DND-41 (cell line): ENCODE data around the gene PRKAG2.

ENCODE experiments used
- ATAC-seq: fragments of 200-7000 bp; cut with Tn5 transposase; 3 replicates; pipeline ENCODE4 v1.9.1; 2021; ENCODE audit warnings: low read depth; ENCODE audit not compliant: insufficient read depth
- DNase-seq: peaks from one replicate; pipeline ENCODE4 v3.0.0-alpha.2; 2020
- H2AFZ ChIP-seq: 2 replicates; pipeline ENCODE4 v1.6.0; 2012; ENCODE audit warnings: low read depth, low read length
- H3K27ac ChIP-seq: 2 replicates; pipeline ENCODE4 v1.5.1; 2012; ENCODE audit warnings: low read length, inconsistent platforms
- H3K27me3 ChIP-seq: fragments of 200-600 bp; sonication (generic); 2 replicates; pipeline ENCODE4 v1.6.0; 2012; ENCODE audit warnings: low read length, mild to moderate bottlenecking, inconsistent platforms; ENCODE audit not compliant: insufficient read depth, poor library complexity
- H3K36me3 ChIP-seq: 2 replicates; pipeline ENCODE4 v1.5.1; 2012; ENCODE audit warnings: low read length, inconsistent platforms; ENCODE audit not compliant: insufficient read depth
- H3K4me1 ChIP-seq: 2 replicates; pipeline ENCODE4 v1.5.1; 2012; ENCODE audit warnings: mild to moderate bottlenecking, low read length; ENCODE audit not compliant: insufficient read depth
- H3K4me2 ChIP-seq: 2 replicates; pipeline ENCODE4 v1.6.0; 2012; ENCODE audit warnings: mild to moderate bottlenecking, moderate library complexity, low read length, inconsistent platforms; ENCODE audit not compliant: insufficient read depth
- H3K4me3 ChIP-seq, 2 experiments: fragments of 200-600 bp in 1 of 2; shearing (Covaris generic) in 1 of 2; 2 replicates each; pipeline ENCODE4 v1.5.1; 2012 to 2016; ENCODE audit warnings: inconsistent platforms in 2 of 2, low read length in 2 of 2, mild to moderate bottlenecking in 2 of 2, low read depth in 1 of 2, moderate library complexity in 1 of 2
- H3K79me2 ChIP-seq: 2 replicates; pipeline ENCODE4 v1.6.0; 2012; ENCODE audit warnings: low read length, inconsistent platforms; ENCODE audit not compliant: insufficient read depth
- H3K9ac ChIP-seq: 2 replicates; pipeline ENCODE4 v1.6.0; 2012; ENCODE audit warnings: low read depth, mild to moderate bottlenecking, inconsistent platforms, low read length, moderate library complexity
- H3K9me3 ChIP-seq: 2 replicates; pipeline ENCODE4 v1.5.1; 2012; ENCODE audit warnings: low read length, moderate library complexity, mild to moderate bottlenecking, inconsistent platforms; ENCODE audit not compliant: insufficient read depth, severe bottlenecking
- H4K20me1 ChIP-seq: 2 replicates; pipeline ENCODE4 v1.6.0; 2012; ENCODE audit warnings: low read length; ENCODE audit not compliant: insufficient read depth
- EZH2 ChIP-seq: IDR thresholded peaks from 3 replicates; pipeline ENCODE4 v1.6.1; 2012; ENCODE audit warnings: borderline replicate concordance, low read depth, mild to moderate bottlenecking, moderate library complexity, low read length, inconsistent platforms; ENCODE audit not compliant: severe bottlenecking
- TF ChIP-seq, protein P1 (sequence below): IDR thresholded peaks from 2 replicates; pipeline ENCODE4 v1.5.1; 2012; ENCODE audit warnings: borderline replicate concordance, low read length, moderate library complexity, mild to moderate bottlenecking; ENCODE audit not compliant: poor library complexity, severe bottlenecking; ENCODE audit errors: extremely low read depth

PRKAG2 gene

GRCh38 chr7:151813445-151813844 lies 63.5 kb downstream of the PRKAG2 start:
- no peaks in the 10 kb centered on the region; the same call in 1 of the 2 replicates for H4K20me1 ChIP-seq
- H3K4me3 ChIP-seq = no peak overlapping the region
- no peaks in the 10 kb centered on the region for H3K79me2 ChIP-seq
- ATAC-seq (no peak), DNase-seq (no peak)
- peaks cover 27% of the 10 kb centered on the region for H3K27me3 ChIP-seq
- H3K9ac ChIP-seq = no peak overlapping the region
- H3K4me1 ChIP-seq = no peaks in the 10 kb centered on the region
- H3K9me3 ChIP-seq = no peaks in the 10 kb centered on the region
- H3K36me3 ChIP-seq = no peaks in the 10 kb centered on the region
- no peak overlapping the region for H2AFZ ChIP-seq
- H3K27ac ChIP-seq = no peak overlapping the region
- no peak overlapping the region for H3K4me2 ChIP-seq
- TF ChIP-seq, protein P1, sequence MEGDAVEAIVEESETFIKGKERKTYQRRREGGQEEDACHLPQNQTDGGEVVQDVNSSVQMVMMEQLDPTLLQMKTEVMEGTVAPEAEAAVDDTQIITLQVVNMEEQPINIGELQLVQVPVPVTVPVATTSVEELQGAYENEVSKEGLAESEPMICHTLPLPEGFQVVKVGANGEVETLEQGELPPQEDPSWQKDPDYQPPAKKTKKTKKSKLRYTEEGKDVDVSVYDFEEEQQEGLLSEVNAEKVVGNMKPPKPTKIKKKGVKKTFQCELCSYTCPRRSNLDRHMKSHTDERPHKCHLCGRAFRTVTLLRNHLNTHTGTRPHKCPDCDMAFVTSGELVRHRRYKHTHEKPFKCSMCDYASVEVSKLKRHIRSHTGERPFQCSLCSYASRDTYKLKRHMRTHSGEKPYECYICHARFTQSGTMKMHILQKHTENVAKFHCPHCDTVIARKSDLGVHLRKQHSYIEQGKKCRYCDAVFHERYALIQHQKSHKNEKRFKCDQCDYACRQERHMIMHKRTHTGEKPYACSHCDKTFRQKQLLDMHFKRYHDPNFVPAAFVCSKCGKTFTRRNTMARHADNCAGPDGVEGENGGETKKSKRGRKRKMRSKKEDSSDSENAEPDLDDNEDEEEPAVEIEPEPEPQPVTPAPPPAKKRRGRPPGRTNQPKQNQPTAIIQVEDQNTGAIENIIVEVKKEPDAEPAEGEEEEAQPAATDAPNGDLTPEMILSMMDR = no peak
- no peak for TF ChIP-seq EZH2

- no peak overlapping the region for H3K4me3 ChIP-seq
- H3K9me3 ChIP-seq = no peaks in the 10 kb centered on the region
- H4K20me1 ChIP-seq = no peaks in the 10 kb centered on the region
- no peak overlapping the region for H3K27ac ChIP-seq
- ATAC-seq (no peak), DNase-seq (no peak)
- H3K27me3 ChIP-seq = peaks cover 25% of the 10 kb centered on the region
- no peaks in the 10 kb centered on the region for H3K4me1 ChIP-seq
- H3K4me2 ChIP-seq = no peak overlapping the region
- H3K79me2 ChIP-seq = no peaks in the 10 kb centered on the region
- TF ChIP-seq, protein P1 = no peak
- TF ChIP-seq EZH2 = no peak
- H3K9ac ChIP-seq = no peak overlapping the region
- H3K36me3 ChIP-seq = no peaks in the 10 kb centered on the region
- no peak overlapping the region for H2AFZ ChIP-seq
These were observed 63.9 kb downstream of the PRKAG2 start for GRCh38 chr7:151812967-151813366.

- TF ChIP-seq, protein P1 = no peak
- no peak for TF ChIP-seq EZH2
- DNase-seq = no peak
- Histone ChIP-seq H3K4me1 (no peaks in the 10 kb centered on the region), H3K27ac (no peak overlapping the region), H3K9me3 (no peaks in the 10 kb centered on the region), H2AFZ (no peak overlapping the region), H3K79me2 (no peaks in the 10 kb centered on the region), H4K20me1 (no peaks in the 10 kb centered on the region), H3K36me3 (no peaks in the 10 kb centered on the region), H3K27me3 (peaks cover 28% of the 10 kb centered on the region), H3K9ac (no peak overlapping the region), H3K4me3 (no peak overlapping the region), H3K4me2 (no peak overlapping the region)
- no peak for ATAC-seq
These were observed 66.3 kb downstream of the PRKAG2 start for GRCh38 chr7:151810441-151811232.

GRCh38 chr7:151809864-151810170 lies 67.1 kb downstream of the PRKAG2 start:
- Histone ChIP-seq H2AFZ (no peak overlapping the region), H3K79me2 (no peaks in the 10 kb centered on the region), H4K20me1 (no peaks in the 10 kb centered on the region), H3K4me1 (no peaks in the 10 kb centered on the region), H3K4me2 (no peak overlapping the region), H3K4me3 (no peak overlapping the region), H3K27me3 (peaks cover 28% of the 10 kb centered on the region), H3K27ac (no peak overlapping the region), H3K9ac (no peak overlapping the region), H3K36me3 (no peaks in the 10 kb centered on the region), H3K9me3 (no peaks in the 10 kb centered on the region)
- ATAC-seq (no peak), DNase-seq (no peak)
- TF ChIP-seq, protein P1 = no peak
- no peak for TF ChIP-seq EZH2
